Body of pancreas (tissue), 4 donors: ENCODE measurements around the gene BUB1B.

Source experiments
- CTCF ChIP-seq, 7 experiments: fragments of 450-650 bp in 4 of 7; fragments of 200-600 bp in 3 of 7; sonication (generic) in 3 of 7; IDR thresholded peaks; one replicate each; pipeline ENCODE4 v1.5.1; 2016 to 2019; ENCODE audit warnings: antibody characterized with exemption in 7 of 7
- POLR2A ChIP-seq, 3 donors: fragments of 450-650 bp; IDR thresholded peaks; one replicate each; pipeline ENCODE4 v1.6.1; 2016; ENCODE audit warnings: antibody characterized with exemption in 3 of 3, mild to moderate bottlenecking in 2 of 3

DNA sequence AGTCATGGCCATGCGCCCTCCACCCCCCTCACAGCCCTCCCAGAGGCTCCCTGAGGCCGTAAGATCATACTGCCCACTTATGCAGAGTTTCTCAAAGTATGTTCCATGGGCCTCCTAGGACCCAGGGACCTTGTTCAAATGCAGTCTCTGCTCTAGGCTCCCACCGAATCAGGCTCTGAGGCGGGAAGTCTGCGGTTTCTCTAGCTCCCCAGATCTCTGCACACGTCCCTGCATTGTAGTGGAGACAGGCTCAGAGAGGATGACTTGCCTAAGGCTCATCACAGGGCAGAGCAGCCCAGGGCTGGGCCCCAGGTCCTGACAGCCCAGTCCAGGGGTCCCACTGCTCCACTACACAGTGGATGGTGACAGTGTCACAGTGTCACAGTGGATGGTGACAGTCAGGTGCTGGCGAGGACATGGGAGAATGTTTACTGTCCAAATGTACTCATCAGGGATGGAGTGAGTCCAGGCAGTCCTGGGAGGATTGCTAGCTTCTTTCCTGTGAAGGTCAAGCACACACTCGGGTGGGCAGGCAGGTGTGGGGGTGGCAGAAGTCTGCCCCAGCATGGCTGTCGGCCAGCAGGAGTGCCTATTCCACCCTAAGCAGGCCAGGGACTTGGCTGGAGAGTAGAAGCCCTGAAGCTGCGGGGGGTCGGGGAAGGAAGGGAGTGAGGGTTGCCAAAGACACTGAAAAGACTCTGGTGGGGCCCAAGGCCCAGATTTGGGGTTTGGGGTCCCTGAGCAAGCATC is 109.6 kb downstream of the BUB1B start:
- TF ChIP-seq CTCF (IDR thresholded peaks at IDR 0.05) (no peak), POLR2A (IDR thresholded peaks at IDR 0.05) (no peak)
